IPS-11a (cell line): ENCODE data around the gene SORBS2.

Experiments
- H3K4me3 ChIP-seq: one replicate; pipeline ENCODE4 v1.5.1; 2013; ENCODE audit warnings: low read depth, low read length, control low read depth

The SORBS2 gene

GRCh38 chr4:185774845-185775680 lies 36.9 kb downstream of the SORBS2 start:
- H3K4me3 ChIP-seq: no peak overlapping the region

- peak overlapping the region; percentile 5 for H3K4me3 ChIP-seq
Observed at GRCh38 chr4:185774131-185774653, 37.8 kb downstream of the SORBS2 start.

GRCh38 chr4:185773419-185773818 lies 38.6 kb downstream of the SORBS2 start:
- H3K4me3 ChIP-seq: no peak overlapping the region

GRCh38 chr4:185772391-185773093 lies 39.5 kb downstream of the SORBS2 start:
- H3K4me3 ChIP-seq: no peak overlapping the region

GRCh38 chr4:185771711-185772390 lies 40.1 kb downstream of the SORBS2 start:
- no peak overlapping the region for H3K4me3 ChIP-seq

GRCh38 chr4:185767528-185767927 lies 44.5 kb downstream of the SORBS2 start:
- no peak overlapping the region for H3K4me3 ChIP-seq

GRCh38 chr4:185764876-185765275 lies 47.1 kb downstream of the SORBS2 start:
- no peak overlapping the region for H3K4me3 ChIP-seq

- no peak overlapping the region for H3K4me3 ChIP-seq
Observed at GRCh38 chr4:185761352-185762235, 50.4 kb downstream of the SORBS2 start.

- no peak overlapping the region for H3K4me3 ChIP-seq
Observed at GRCh38 chr4:185758807-185759206, 53.2 kb downstream of the SORBS2 start.

- H3K4me3 ChIP-seq: no peak overlapping the region
Observed at GRCh38 chr4:185755451-185755850, 56.5 kb downstream of the SORBS2 start.

GRCh38 chr4:185754961-185755360 lies 57.0 kb downstream of the SORBS2 start:
- H3K4me3 ChIP-seq: no peak overlapping the region

GRCh38 chr4:185752872-185753271 lies 59.1 kb downstream of the SORBS2 start:
- H3K4me3 ChIP-seq: no peak overlapping the region

- H3K4me3 ChIP-seq: no peak overlapping the region
Observed at GRCh38 chr4:185749858-185750257, 62.1 kb downstream of the SORBS2 start.

GRCh38 chr4:185748901-185749390 lies 63.0 kb downstream of the SORBS2 start:
- no peak overlapping the region for H3K4me3 ChIP-seq

- H3K4me3 ChIP-seq: no peak overlapping the region
Observed at GRCh38 chr4:185745891-185746290, 66.1 kb downstream of the SORBS2 start.

- no peak overlapping the region for H3K4me3 ChIP-seq
Observed at GRCh38 chr4:185744946-185745345, 67.0 kb downstream of the SORBS2 start.

GRCh38 chr4:185744488-185744862 lies 67.5 kb downstream of the SORBS2 start:
- H3K4me3 ChIP-seq: no peak overlapping the region

GRCh38 chr4:185743722-185744487 lies 68.1 kb downstream of the SORBS2 start:
- no peak overlapping the region for H3K4me3 ChIP-seq

- no peak overlapping the region for H3K4me3 ChIP-seq
Observed at GRCh38 chr4:185742766-185743165, 69.2 kb downstream of the SORBS2 start.

- H3K4me3 ChIP-seq: no peak overlapping the region
Observed at GRCh38 chr4:185741795-185742194, 70.2 kb downstream of the SORBS2 start.
